Fibroblast of villous mesenchyme (primary cell): ENCODE results near the gene FBXO31. TPM values are rescaled to one million over a fixed set of nuclear protein-coding genes. Genes with fewer than 3 reads are reported as not detected.

ENCODE experiments used
- DNase-seq: peaks from one replicate; pipeline ENCODE4 v3.0.0-alpha.2; 2010; ENCODE audit warnings: low read depth
- H3K4me3 ChIP-seq: 2 replicates; pipeline ENCODE4 v1.5.1; 2011; ENCODE audit warnings: low read depth, mild to moderate bottlenecking, low read length
- CTCF ChIP-seq: IDR thresholded peaks from 2 replicates; pipeline ENCODE4 v1.5.1; 2012; ENCODE audit warnings: low read depth, mild to moderate bottlenecking, low read length; ENCODE audit not compliant: insufficient read depth
- total RNA-seq: library from RNA; depleted of rRNA; stranded (reverse); fragments of >200 nt; gene quantifications from 2 replicates; pipeline ENCODE4 v1.2.3, GENCODE V29; 2012

The FBXO31 gene
- total RNA-seq, 1 donor: 25.9 TPM

DNA sequence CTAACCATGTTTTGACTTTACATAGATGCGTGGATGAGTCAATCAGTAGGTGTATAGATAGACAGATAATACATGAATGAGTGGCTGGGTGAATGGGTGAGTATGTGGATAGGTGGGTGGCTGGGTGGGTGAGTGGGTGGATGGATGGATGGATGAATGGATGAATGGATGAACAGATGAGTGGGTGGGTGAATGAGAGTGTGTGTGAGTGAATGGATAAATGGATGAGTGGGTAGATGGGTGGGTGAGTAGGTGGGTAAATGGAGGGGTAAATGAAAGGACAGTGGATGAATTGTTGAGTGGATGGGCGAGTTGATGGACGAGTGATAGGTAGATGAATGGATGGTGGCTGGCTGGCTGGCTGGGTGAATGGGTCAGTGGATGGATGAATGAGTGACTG, 89.6 kb downstream of the FBXO31 start:
- no peak overlapping the region for H3K4me3 ChIP-seq
- DNase-seq: no peak
- TF ChIP-seq CTCF: no peak

DNA sequence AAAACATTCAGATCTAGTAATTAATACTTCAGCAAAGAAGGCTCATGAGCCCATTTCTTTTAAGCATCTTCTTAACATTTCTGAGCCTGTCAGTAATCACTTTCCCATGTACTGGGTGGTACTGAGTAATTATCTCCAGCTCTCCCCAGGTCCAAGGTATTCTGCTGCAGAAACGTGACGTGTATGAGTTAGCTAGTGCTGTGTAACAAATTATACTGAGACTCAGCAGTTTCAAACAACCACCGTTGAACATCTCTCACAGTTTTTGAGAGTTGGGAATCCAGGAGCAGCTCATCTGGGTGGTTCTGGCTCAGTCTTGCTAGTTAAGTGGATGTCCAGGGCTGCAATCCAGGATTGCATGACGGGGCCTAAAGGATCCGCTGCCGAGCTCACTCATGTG, 91.6 kb downstream of the FBXO31 start:
- no peak for TF ChIP-seq CTCF
- no peak overlapping the region for H3K4me3 ChIP-seq
- no peak for DNase-seq

DNA sequence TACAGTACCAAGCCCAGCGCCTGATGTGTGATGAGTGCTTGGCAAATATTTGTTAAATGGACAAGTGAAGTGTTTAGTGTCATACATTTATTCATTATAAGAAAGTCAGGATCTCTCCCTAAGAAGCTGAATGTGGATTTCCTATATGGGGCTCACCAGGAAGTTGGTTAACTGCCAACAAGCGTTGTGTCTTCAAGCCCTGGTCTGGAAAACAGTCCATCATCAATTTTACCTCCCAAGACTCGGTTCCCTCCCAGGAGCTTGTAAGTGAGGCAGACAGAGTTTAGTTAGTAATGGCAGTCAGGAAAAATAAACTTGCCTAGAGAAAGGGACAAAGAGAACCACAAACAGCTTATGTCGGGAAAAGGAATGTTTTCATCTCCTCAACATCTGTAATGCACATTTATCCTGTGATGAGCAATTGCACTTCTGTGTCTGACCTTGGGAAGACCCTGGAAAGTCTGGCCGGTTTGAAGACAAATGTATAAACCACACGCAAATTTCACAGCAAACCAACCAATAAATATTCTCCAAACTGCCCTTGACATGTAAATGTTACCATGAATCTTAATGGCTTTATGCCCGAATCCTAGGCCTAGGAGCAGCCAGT, 94.7 kb downstream of the FBXO31 start:
- no peak for TF ChIP-seq CTCF
- H3K4me3 ChIP-seq: no peak overlapping the region
- peak; percentile 73 for DNase-seq

GRCh38 chr16:87286839-87287626, 96.5 kb downstream of the FBXO31 start:
- no peak for DNase-seq
- no peak for TF ChIP-seq CTCF

GRCh38 chr16:87284183-87284582, 99.4 kb downstream of the FBXO31 start:
- DNase-seq: no peak
- no peak for TF ChIP-seq CTCF
- H3K4me3 ChIP-seq: no peak overlapping the region

More at GRCh38 chr16:87286839-87287626, 96.5 kb downstream of the FBXO31 start:
- no peak overlapping the region for H3K4me3 ChIP-seq

DNA sequence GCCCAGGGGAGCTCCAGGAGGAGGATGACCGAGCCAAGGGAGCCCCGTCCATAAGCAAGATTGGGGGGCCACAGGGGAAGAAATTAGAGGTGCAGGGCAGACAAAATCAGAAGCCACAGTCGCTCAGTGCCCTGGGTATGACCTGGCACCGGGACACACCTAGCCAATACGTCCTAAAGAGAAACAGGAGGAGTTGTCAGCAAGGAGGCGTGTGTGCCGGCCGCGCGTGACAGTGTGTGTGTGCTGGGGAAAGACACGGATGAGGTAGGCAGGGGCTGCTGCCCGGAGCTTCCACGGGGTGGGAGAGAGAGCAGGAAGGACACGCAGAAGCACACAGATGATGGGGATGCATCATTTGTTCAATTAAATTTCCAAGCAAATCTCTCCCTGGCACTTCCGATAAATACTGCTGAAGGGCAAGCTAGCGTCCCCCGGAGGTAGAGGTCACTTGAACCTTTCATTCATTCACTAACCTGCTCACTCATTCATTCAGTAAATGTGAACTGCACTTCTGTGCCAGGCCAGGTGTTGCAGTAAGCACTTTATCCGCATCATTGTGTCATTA, 104.4 kb downstream of the FBXO31 start:
- no peak overlapping the region for H3K4me3 ChIP-seq
- TF ChIP-seq CTCF: no peak
- DNase-seq: no peak
